Hepatocyte (in vitro differentiated cells): ENCODE results near the gene SLC39A12. TPM values are rescaled to one million over a fixed set of nuclear protein-coding genes. Genes with fewer than 3 reads are reported as not detected.

ENCODE experiments used
- DNase-seq: peaks from one replicate; pipeline ENCODE4 v3.0.0-alpha.2; 2016; ENCODE audit warnings: low spot score
- H2AFZ ChIP-seq: fragments of 200-600 bp; sonication (generic); 2 replicates; pipeline ENCODE4 v1.6.0; 2016; ENCODE audit warnings: antibody characterized with exemption, mild to moderate bottlenecking
- H3K27ac ChIP-seq: fragments of 200-600 bp; sonication (generic); 2 replicates; pipeline ENCODE4 v1.5.1; 2016; ENCODE audit warnings: mild to moderate bottlenecking
- H3K27me3 ChIP-seq: fragments of 200-600 bp; sonication (generic); 2 replicates; pipeline ENCODE4 v1.6.1; 2016
- H3K36me3 ChIP-seq: fragments of 200-600 bp; sonication (generic); replicated peaks from 2 replicates; pipeline ENCODE4 v1.5.1; 2016; ENCODE audit warnings: low read depth; ENCODE audit not compliant: insufficient read depth
- H3K4me1 ChIP-seq: fragments of 200-600 bp; sonication (generic); 2 replicates; pipeline ENCODE4 v1.5.1; 2016; ENCODE audit warnings: mild to moderate bottlenecking, moderate library complexity; ENCODE audit not compliant: insufficient read depth
- H3K4me2 ChIP-seq: fragments of 200-600 bp; sonication (generic); 2 replicates; pipeline ENCODE4 v1.6.0; 2016
- H3K4me3 ChIP-seq: fragments of 200-600 bp; sonication (generic); 2 replicates; pipeline ENCODE4 v1.5.1; 2016; ENCODE audit warnings: mild to moderate bottlenecking
- H3K79me2 ChIP-seq: fragments of 200-600 bp; sonication (generic); 2 replicates; pipeline ENCODE4 v1.6.0; 2017; ENCODE audit warnings: mild to moderate bottlenecking
- H3K9me2 ChIP-seq: fragments of 200-600 bp; sonication (generic); replicated peaks from 2 replicates; pipeline ENCODE4 v1.6.0; 2017; ENCODE audit warnings: mild to moderate bottlenecking; ENCODE audit not compliant: insufficient read depth
- H3K9me3 ChIP-seq: fragments of 200-600 bp; sonication (generic); 2 replicates; pipeline ENCODE4 v1.5.1; 2016; ENCODE audit warnings: low read depth, mild to moderate bottlenecking
- H4K20me1 ChIP-seq: fragments of 200-600 bp; sonication (generic); 2 replicates; pipeline ENCODE4 v1.6.0; 2016; ENCODE audit warnings: mild to moderate bottlenecking; ENCODE audit not compliant: insufficient read depth, poor library complexity, severe bottlenecking
- CTCF ChIP-seq: fragments of 200-600 bp; sonication (generic); IDR thresholded peaks from 2 replicates; pipeline ENCODE4 v1.5.1; 2016; ENCODE audit warnings: antibody characterized with exemption, mild to moderate bottlenecking; ENCODE audit not compliant: poor library complexity
- EZH2 ChIP-seq: fragments of 200-600 bp; sonication (generic); IDR thresholded peaks from 2 replicates; pipeline ENCODE4 v1.6.1; 2016; ENCODE audit warnings: antibody characterized with exemption, mild to moderate bottlenecking, borderline replicate concordance
- EZH2phosphoT487 ChIP-seq: fragments of 200-600 bp; sonication (generic); IDR thresholded peaks from one replicate; pipeline ENCODE4 v1.6.1; 2018; ENCODE audit warnings: antibody characterized with exemption, mild to moderate bottlenecking, low read depth, moderate library complexity; ENCODE audit not compliant: unreplicated experiment, severe bottlenecking
- WGBS: methylation state at CpG from one replicate; pipeline ENCODE4 v1.1.6; 2016; ENCODE audit warnings: low lambda C conversion rate; ENCODE audit errors: missing lambda C conversion rate; 5-methylcytosine and 5-hydroxymethylcytosine counted together
- polyA plus RNA-seq: library from polyadenylated mRNA; unstranded; fragments of >200 nt; fragmentation: Nextera tagmentation; extraction: Ambion mirVana; gene quantifications from 2 replicates; pipeline ENCODE4 v1.2.1, GENCODE V29; 2016
- total RNA-seq: library from RNA; depleted of rRNA; stranded (reverse); fragments of >200 nt; gene quantifications from 2 replicates; pipeline ENCODE4 v1.2.3, GENCODE V29; 2014

SLC39A12 gene
- total and polyA plus RNA-seq, 2 experiments from 2014 or later = not detected

GRCh38 chr10:18044976-18045720 lies 93.4 kb downstream of the SLC39A12 start:
- no peaks in the 10 kb centered on the region for H4K20me1 ChIP-seq
- H3K27me3 ChIP-seq = no peaks in the 10 kb centered on the region
- H3K79me2 ChIP-seq = no peaks in the 10 kb centered on the region
- no peak overlapping the region for H3K4me2 ChIP-seq
- WGBS = 79% methylated on average over 8 of the region's 8 CpGs
- no peaks in the 10 kb centered on the region for H3K4me1 ChIP-seq
- H3K9me2 ChIP-seq = no peaks in the 10 kb centered on the region
- TF ChIP-seq CTCF = no peak
- no peak for TF ChIP-seq EZH2phosphoT487
- TF ChIP-seq EZH2 = no peak
- no peak for DNase-seq
- H3K4me3 ChIP-seq = no peak overlapping the region
- no peak overlapping the region for H2AFZ ChIP-seq
- no peaks in the 10 kb centered on the region for H3K36me3 ChIP-seq
- no peak overlapping the region for H3K27ac ChIP-seq
- H3K9me3 ChIP-seq = no peaks in the 10 kb centered on the region

- Histone ChIP-seq H4K20me1 (no peaks in the 10 kb centered on the region), H3K27me3 (no peaks in the 10 kb centered on the region), H3K9me3 (no peaks in the 10 kb centered on the region), H3K4me1 (no peaks in the 10 kb centered on the region), H3K36me3 (no peaks in the 10 kb centered on the region), H3K9me2 (no peaks in the 10 kb centered on the region), H3K79me2 (no peaks in the 10 kb centered on the region), H2AFZ (no peak overlapping the region), H3K4me3 (no peak overlapping the region), H3K27ac (no peak overlapping the region), H3K4me2 (no peak overlapping the region)
- DNase-seq = no peak
- TF ChIP-seq EZH2 (no peak), CTCF (no peak), EZH2phosphoT487 (no peak)
- 59% methylated on average over 1 of the region's 1 CpG for WGBS
Observed at GRCh38 chr10:18056583-18056982, 104.9 kb downstream of the SLC39A12 start.

GRCh38 chr10:18059826-18060559 lies 108.3 kb downstream of the SLC39A12 start:
- no peaks in the 10 kb centered on the region for H3K27me3 ChIP-seq
- 52% methylated on average over 19 of the region's 19 CpGs for WGBS
- H4K20me1 ChIP-seq = no peaks in the 10 kb centered on the region
- no peaks in the 10 kb centered on the region for H3K9me2 ChIP-seq
- no peaks in the 10 kb centered on the region for H3K36me3 ChIP-seq
- no peak for TF ChIP-seq EZH2
- no peak for TF ChIP-seq CTCF
- peak; percentile 75 for TF ChIP-seq EZH2phosphoT487
- no peaks in the 10 kb centered on the region for H3K9me3 ChIP-seq
- no peak overlapping the region for H2AFZ ChIP-seq
- H3K4me3 ChIP-seq = no peak overlapping the region
- H3K4me2 ChIP-seq = no peak overlapping the region
- peak overlapping the region; percentile 40 for H3K27ac ChIP-seq
- H3K4me1 ChIP-seq = no peaks in the 10 kb centered on the region
- DNase-seq = peak; percentile 58
- H3K79me2 ChIP-seq = no peaks in the 10 kb centered on the region
